ENCODE measurements around the gene MCC.

The MCC gene

GRCh38 chr5:113048931-113049330 lies 439.3 kb downstream of the MCC start:
- ChIA-PET POLR2A (ENCODE audit: low non-redundant PET) (no interaction called here), CTCF (no interaction called here)

GRCh38 chr5:113047733-113048652 lies 440.3 kb downstream of the MCC start:
- H3K27ac ChIP-seq = no peak overlapping the region
- no peak for DNase-seq (ENCODE audit: low spot score)
- TF ChIP-seq, protein P1, sequence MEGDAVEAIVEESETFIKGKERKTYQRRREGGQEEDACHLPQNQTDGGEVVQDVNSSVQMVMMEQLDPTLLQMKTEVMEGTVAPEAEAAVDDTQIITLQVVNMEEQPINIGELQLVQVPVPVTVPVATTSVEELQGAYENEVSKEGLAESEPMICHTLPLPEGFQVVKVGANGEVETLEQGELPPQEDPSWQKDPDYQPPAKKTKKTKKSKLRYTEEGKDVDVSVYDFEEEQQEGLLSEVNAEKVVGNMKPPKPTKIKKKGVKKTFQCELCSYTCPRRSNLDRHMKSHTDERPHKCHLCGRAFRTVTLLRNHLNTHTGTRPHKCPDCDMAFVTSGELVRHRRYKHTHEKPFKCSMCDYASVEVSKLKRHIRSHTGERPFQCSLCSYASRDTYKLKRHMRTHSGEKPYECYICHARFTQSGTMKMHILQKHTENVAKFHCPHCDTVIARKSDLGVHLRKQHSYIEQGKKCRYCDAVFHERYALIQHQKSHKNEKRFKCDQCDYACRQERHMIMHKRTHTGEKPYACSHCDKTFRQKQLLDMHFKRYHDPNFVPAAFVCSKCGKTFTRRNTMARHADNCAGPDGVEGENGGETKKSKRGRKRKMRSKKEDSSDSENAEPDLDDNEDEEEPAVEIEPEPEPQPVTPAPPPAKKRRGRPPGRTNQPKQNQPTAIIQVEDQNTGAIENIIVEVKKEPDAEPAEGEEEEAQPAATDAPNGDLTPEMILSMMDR (conservative IDR thresholded peaks at IDR 0.05; ENCODE audit: low read depth) = no peak
- ChIA-PET CTCF (no interaction called here), POLR2A (ENCODE audit: low non-redundant PET) (no interaction called here)

More at GRCh38 chr5:113048931-113049330, 439.3 kb downstream of the MCC start:
- TF ChIP-seq, protein P1 (conservative IDR thresholded peaks at IDR 0.05; ENCODE audit: low read depth) = no peak
- no peak for DNase-seq (ENCODE audit: low spot score)
- H3K27ac ChIP-seq = no peak overlapping the region

DNA sequence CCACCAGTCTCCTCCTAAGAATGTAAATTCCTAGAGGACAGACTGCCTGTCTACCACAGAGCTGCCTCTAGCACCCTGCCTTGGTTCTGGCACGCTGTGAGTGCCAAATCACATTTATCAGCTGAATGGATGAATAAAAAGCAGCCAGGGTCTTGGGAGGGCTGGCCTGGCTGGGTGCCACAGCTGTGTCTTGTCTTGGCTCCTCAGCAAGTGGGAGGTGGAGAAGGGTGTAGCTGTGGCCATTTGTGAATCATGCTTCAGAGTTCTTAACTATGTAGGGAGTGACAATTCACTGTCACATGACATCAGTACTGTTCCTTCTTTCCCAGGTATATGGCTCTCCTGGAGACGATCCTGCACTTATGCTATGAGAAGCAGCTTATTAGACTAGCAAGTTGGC lies 441.0 kb downstream of the MCC start:
- TF ChIP-seq, protein P1 (conservative IDR thresholded peaks at IDR 0.05; ENCODE audit: low read depth) = no peak
- H3K27ac ChIP-seq = peak overlapping the region; percentile 56
- ChIA-PET POLR2A (ENCODE audit: low non-redundant PET) (no interaction called here), CTCF (no interaction called here)
- peak; percentile 64 for DNase-seq (ENCODE audit: low spot score)

DNA sequence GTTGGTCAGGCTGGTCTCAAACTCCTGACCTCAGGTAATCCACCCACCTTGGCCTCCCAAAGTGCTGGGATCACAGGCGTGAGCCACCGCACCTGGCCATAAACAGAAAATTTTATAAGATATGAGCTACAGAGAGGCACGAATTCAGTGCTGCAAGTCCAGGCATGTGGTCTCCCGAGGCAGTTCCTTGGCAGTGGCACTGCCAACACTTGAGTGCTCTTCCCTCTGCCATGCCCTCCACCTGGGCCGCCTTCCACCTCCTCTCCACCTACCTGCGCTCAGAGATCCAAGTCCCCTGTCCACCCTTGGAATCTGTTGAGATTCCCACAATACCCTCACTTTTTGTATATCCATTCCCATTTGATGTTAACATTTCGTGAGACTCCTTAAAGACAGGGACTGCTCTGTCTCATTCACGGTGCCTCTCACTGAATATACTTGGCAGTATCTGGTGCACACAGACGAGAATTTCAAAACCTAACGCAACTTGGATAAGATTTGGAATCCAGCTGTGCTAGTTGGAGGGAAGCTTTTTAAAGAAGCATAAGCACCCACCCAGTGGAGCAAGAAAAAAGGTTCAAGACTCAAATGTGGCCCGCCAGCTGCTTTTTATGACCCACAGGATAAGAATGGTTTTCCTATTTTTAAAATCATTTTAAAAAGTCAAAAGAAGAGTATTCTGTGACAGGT lies 443.3 kb downstream of the MCC start:
- TF ChIP-seq, protein P1 (conservative IDR thresholded peaks at IDR 0.05; ENCODE audit: low read depth) = no peak
- POLR2A ChIA-PET (ENCODE audit: low non-redundant PET) = no interaction called here
- DNase-seq (ENCODE audit: low spot score) = no peak
- CTCF ChIA-PET = no interaction called here
- no peak overlapping the region; the same call in 1 of the 2 replicates for H3K27ac ChIP-seq

DNA sequence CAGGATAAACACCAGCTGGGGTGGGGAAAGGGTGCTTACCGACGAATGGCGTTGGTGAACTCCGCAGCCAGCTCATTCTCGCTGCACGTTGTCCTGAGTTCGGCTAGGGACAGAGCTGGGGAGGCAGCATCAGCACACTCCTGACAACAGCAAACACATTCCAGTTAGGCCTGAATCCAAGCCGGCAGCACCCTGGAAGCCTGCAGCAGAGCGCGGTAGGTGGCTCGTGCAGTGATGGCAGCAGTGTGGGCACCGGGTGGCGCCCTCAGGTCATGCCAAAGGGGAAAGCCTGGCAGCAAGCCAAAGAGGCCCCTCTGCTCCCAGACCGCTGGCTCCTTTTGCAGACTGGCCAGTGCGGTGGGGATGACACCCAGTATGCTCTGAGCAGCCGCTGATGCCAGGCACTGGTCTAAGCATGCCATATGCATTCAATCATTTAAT lies 444.7 kb downstream of the MCC start:
- ChIA-PET POLR2A (ENCODE audit: low non-redundant PET) (no interaction called here), CTCF (interaction anchor here (0.6 to 1.5 kb wide), 3 partner anchors 8 to 232 kb away, joined by 3 to 5 read pairs (median 4); no protein-coding TSS in a partner anchor)
- DNase-seq (ENCODE audit: low spot score) = peak; percentile 26
- TF ChIP-seq, protein P1 (conservative IDR thresholded peaks at IDR 0.05; ENCODE audit: low read depth) = no peak; the same call in 1 of the 2 replicates
- no peak overlapping the region; the same call in 1 of the 2 replicates for H3K27ac ChIP-seq

DNA sequence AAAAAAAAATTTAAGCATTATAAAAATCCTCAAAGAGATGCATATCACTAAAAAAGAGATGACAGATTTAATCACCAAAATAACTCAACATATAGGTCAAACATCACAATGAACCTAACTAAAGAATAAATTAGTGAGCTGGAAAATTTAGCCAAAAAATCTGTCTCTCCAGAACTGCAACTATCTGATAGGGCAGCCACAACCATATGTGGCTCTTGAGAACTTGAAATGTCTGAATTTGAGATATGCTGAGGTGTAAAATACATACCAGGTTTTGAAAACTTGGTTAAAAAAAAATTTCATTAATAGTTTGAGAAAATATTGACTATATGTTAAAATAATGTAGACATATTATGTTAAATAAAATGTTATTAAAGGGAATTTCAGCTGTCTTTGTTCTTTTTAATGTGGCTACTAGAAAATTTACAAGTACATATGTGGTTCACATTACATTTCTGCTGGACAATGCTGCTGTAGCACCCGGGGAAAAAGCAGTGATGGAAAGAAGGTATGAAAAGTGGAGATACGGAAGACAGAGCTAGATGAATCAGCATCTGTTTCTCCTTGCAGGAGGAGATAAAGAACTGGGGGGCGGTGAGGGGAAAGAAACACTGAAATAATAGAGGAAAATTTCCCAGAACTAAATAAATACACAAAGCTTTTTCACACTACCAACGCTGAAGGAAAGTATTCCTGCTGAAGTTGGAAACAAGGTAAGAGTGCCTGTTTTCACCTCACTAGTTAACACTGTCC lies 445.6 kb downstream of the MCC start:
- ChIA-PET CTCF (interaction anchor here (0.7 to 1.5 kb wide), 3 partner anchors 9 to 233 kb away, joined by 4 to 5 read pairs (median 4); no protein-coding TSS in a partner anchor), POLR2A (ENCODE audit: low non-redundant PET) (no interaction called here)
- H3K27ac ChIP-seq = no peak overlapping the region
- TF ChIP-seq, protein P1 (conservative IDR thresholded peaks at IDR 0.05; ENCODE audit: low read depth) = no peak
- no peak for DNase-seq (ENCODE audit: low spot score)
